NCI-H1048 (cell line): ENCODE data around the gene HLCS.

Source experiments
- DNase-seq: peaks from one replicate; lab custom pipeline; 2025; lab: John Stamatoyannopoulos, UW

The HLCS gene

DNA sequence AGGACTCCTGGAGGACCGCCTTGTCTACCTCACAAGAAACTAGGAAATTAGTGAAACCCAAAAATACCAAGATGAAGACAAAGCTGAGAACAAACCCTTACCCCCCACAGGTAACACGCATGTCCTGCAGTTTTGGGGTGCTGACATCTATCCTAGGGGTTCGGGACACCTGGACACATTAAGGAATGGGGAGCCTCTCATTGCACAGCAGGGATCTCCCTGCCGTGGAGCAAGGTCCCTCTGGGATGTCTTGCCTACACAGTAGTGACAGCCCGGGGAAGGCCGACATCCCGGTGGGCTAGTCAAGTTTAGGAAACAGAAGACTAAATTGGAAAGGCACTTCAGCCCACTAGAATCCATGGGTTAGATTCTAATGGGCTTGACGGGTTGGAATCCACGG, 223.0 kb downstream of the HLCS start:
- no peak for DNase-seq

DNA sequence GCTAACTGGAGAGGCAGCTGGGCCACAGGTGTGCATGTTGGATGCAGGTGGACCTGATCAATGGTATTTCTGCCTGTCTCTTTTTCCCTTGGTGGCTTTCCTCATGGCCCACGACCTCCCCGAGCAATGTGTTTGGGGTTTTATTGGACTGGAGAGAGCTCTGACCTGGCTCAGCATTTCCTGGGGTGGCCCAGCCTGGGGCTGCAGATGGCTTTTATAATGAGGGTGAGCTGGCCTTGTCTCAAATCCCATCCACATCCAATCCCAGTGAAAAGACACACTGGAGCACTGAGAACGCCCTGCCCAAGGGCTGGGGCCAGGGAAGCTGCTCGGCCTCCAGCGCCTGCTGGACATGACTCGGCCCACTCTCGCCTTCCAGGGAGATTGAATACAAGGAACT, 223.5 kb downstream of the HLCS start:
- DNase-seq = no peak

DNA sequence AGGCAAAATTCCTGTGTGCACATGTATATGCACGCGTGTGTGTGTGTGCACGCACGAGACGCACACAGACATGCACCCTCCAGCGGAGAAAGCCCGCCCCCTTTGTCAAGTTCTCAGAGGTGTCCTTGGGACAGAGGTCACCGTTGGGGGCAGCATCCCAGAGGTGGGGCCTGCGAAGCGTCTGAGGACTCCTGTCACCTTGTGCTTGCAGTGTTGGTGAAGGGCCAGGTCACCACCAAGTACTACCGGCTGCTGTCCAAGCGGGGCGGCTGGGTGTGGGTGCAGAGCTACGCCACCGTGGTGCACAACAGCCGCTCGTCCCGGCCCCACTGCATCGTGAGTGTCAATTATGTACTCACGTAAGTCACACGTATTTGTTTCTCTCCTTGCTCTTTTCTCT, 225.0 kb downstream of the HLCS start:
- no peak for DNase-seq

DNA sequence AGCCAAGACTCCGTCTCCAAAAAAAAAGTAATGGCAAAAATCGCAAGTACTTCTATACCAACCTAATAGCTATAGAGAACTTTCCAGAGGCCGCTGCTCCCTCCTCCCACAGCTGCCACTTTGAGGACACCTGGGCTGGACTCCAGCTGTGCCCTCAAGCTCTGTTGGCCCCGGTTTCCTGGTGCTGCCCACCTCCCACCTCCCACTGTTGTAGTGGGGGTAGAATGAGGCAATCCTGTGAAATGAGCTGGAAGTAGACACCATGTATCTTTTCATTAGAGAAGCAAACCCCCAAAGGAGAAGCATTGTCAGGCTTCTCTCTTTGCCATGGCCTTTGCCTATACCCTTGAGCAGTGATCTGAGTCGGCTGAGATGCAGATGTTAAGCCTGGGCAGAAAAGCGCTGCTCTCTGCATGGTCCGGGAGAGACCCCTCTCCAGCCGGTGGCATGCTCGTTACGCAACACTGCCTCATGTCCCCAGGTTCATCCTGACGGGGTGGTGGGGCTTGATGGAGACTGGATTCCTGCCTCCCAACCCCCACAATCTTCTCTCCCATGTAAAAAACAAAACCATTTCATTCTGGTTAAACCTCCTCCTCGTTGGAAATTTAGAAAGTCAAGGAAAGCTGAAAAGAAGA, 227.9 kb downstream of the HLCS start:
- no peak for DNase-seq

DNA sequence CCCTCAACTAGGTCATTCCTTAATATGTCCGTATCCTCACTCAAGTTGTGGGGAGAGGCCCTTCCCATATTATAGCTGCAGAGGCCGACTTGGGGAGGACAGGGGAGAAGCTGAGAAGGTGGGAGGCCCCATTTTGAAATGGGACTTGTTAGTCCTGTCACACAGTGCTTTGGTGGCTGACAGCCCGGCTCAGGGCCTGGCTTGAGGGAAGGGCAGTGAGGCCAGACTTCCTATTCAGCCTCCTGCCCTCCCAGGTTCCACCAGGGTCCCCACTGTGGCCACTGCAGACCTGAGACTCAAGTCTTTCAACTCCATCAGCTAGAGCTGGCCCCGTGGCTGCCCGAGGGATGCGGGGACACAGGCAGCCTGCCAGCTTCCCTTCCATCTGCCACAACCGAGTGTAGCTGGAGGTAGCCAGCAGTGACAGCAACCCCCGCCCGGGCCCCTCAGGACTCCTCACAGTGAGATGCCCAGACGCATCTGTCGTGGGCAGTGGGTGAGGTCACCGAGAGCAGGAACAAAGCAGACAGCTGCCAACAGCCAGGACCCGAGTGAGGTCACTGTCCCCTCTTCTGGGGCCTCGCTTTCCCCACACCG, 230.6 kb downstream of the HLCS start:
- DNase-seq = no peak

DNA sequence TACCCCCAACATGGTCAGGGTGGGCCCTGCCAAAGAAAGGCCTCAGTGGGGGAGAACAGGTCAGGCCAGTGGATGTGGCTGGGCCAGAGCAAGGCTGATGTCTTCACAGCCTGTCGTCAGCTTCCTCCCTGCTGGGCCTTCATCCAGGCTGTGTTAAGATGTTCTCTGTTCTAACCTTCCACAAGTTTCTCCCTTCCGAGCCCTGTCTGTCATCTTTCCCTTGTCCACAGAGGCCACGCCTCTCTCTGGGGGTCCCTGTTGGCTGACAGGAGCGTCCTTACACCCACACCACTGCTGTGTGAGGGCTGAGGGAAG, 231.3 kb downstream of the HLCS start:
- no peak for DNase-seq

DNA sequence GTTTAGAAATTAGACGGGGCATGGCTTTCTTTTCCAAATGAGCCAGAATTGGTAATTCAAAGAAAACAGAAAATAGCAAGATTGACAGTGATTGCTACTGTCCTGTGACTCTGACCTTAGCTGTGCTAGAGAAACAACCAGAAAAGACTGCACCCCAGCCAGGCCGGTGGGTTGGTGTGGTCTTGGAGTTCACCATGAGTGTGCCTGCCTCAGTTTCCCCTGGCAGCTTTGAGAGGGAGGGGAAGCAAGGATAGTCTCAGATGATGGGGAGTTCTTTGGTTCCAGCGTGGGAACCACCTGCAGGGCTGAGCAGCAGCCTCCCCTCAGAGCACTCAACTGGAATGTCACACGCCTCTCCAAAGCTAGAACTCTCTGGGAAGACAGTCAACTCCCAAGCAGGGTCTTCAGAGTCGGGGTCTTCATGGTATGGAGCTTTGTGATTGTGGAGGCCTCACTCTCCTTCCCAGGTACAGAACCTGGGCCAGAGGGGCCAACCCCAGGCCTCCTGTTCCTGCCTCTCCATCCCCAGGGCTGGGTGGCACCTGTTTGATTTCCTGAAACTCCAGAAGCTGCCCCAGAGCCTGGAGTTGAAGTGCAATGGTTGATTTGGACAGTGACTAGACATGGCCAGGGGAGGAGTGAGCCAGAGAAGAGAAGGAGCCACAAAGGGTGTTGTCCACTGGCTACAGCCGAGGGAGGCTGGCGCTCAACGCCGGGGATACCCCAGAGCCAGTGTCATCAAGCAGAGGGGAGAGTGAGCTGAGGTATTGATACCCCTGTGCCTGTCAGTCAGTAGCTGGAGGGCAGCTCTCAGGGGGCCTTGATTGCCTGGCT, 231.9 kb downstream of the HLCS start:
- no peak for DNase-seq

DNA sequence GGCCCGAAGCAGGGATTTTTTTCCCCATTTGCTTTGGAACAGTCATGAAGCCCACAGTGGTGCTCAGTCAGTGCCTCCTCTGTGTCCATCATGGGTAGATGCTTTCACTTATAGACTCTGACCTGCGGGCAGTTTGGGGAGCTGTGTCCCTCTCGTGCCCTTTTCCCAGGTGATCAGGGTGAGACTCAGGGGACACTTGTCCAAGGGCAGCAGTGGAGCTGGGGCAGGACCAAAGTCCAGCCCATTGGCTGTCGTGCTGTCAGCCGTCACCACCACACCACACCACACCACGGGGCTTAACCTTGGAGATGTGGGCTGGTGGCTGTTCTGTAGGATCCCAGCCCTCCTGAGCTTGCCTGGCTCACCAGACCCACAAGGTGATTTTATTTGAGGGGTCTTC, 232.6 kb downstream of the HLCS start:
- no peak for DNase-seq

DNA sequence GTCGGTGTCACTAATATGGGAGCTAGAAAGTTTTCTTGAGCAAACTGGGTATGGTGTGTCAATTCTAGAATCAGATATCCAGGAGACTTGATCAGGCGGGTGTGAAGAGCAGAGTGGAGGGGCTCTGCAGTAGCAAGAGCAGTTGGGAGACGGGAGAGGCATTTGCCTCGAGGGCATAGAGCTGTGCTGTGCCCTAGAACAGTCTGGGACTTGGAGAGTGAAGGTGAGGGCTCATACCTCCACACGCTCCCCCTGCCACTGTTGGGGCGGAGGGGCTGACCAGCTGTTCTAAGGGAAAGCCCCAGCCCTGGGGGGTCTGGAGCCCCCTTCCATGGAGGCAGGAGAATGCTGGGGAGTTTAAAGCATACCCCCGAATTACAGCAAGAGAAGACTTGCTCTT, 233.7 kb downstream of the HLCS start:
- no peak for DNase-seq

DNA sequence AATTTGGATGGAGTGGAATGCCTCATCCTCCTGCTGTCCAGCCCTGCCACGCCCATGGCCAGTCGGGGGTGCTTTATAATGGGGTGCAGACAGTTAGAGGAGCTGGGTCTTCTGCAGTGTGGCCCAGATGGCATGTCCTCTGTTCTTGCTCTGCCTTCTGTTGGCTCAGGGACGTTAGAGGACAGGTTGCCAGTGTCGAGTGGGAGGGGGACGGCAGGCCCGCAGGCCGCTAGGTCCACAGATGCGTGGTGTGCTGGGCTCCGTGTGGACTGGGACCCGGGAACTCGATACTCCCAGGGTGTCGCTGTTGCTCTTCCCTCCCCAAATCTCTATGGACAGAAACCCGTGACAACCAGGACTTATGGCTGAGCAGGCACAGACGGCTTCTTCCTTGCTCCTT, 234.3 kb downstream of the HLCS start:
- no peak for DNase-seq

DNA sequence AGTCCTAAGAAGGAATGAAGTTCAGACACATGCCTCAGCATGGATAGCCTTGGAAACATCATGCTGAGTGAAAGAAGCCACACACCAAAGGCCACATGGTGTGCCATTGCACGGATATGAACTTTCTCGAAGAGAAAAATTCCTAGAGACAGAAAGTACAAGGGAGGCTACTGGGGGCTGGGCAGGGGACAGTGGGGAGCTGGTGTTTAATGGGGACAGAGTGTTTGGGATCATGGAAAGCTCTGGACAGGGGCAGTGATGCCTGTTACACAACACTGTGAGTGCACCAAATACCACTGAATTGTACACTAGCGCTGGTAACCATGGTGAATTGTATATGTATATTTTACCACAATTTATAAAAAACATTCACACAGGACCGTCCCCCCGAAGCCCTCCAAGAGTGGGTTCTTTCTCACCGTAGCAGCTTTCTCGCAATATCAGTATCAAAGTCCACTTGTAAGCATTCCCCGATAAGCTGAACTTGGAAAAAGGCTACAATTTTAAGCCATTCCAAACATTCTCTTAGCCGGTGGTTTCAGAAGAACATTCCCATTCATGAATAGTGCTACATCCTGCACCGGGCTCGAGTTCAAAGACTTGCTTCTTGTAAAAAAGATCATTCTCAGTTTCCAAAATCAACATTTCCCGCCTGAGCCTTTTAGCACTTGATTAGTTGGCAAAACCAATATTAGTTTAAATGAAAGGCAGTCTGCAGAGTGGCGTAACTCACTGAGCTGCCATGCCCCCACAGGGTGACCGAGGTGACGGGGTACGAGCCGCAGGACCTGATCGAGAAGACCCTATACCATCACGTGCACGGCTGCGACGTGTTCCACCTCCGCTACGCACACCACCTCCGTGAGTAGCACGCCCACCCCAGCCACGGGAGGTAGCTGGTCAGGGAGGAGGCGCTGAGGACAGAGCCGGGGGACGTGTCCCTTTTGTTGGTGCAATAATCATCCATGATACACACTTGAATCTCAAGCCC, 235.9 kb downstream of the HLCS start:
- no peak for DNase-seq

DNA sequence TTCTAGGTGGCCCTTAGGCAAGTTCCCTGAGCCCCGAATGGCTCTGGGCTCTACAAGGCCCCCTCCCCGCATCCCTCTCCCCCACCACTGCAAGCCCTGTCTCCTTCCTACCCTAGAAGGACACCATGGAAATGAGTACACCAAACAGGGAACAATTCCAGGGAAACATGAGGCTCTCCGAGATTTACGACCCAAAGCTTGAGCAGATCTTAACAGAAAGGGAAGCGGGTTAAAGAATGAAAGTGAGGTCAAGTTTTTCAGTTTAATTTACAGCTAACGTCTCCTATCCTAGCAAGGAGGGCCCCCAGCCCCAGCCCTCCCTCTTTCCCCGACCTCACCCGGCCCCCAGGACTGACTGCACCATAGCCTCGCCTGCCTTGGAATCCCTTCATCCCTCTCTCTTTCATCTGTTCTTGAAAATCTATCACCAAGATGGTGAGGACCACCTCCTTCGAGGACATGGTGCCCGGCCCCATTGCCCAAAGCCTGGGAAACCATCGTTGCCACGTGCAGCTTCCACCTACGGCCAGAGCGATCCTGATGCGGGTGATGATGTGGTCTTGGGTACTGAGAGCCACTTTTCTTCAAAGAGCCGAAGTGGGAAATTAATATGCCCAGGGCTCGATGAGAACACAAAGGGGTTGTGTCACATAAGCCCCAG, 237.0 kb downstream of the HLCS start:
- no peak for DNase-seq

DNA sequence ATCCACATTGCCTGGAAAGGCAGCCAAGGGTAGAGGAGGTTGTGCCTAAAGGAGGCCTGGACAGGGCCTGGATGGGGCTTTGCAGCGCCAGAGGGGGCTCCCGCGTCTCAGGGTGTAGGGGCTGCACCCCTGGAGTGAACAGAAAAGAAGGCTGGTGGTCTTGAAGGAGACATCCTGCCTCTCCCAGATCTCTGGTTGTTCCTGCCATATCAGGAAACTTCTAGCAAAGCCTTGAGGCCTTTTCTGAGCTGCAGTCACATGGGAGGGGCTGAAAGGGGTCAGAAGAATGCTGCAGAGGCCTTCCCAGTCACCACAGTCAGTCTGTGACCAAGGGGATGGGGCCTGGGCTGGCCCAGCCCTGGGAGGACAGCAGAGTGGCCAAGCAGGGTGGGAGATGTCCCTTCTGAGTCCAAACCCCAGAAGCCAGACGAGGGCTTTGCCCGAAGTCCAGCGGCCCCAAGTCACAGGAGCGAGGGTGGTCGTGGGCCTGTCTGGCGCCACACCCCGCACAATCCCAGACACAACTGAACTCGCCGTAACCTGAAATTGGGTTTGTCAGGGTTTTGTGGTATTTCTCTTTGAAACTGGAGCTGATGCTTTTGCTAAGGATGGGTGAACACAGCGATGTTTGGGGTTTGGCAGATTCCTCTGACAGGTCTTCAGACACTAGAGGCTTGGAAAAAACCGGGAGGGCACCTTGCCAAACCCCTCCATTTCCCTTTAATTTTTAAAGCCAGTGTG, 237.9 kb downstream of the HLCS start:
- DNase-seq = no peak

DNA sequence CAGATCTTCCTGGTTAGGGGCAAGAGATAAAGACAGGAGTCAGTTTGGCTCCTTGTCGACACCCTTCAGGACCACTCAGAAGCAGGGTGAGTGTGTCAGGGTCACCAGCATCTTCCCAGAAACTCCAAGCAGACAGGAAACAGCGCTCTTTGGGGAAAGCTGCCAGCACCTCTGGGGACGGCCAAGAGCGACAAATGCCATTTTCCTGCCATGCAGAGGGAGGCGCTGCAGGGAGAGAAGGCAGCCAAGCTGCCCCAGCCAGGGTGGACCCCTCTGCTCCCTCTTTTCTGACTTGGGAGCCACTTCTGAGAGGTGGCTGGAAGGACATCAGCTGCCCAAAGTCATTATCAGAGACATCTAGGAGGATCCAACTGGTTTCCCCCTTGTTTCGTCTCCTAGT, 238.6 kb downstream of the HLCS start:
- DNase-seq = no peak

DNA sequence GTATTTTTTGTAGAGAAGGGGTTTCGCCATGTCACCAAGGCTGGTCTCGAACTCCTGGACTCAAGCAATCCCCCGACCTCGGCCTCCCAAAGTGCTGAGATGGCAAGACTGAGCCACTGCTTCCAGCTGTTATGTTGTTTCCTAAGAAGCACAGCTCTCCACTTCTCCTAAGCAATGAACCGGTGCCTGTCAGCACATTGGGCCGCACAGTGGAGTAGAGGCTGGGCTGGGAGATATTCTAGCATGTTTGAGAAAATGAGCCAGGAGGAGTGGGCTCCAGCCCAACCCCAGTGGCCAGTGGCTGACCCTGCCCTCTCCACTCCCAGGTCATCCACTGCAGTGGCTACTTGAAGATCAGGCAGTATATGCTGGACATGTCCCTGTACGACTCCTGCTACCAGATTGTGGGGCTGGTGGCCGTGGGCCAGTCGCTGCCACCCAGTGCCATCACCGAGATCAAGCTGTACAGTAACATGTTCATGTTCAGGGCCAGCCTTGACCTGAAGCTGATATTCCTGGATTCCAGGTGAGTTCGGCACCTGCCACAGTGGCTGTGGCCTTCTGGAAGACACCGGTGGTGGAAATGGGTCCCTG, 240.6 kb downstream of the HLCS start:
- no peak for DNase-seq

DNA sequence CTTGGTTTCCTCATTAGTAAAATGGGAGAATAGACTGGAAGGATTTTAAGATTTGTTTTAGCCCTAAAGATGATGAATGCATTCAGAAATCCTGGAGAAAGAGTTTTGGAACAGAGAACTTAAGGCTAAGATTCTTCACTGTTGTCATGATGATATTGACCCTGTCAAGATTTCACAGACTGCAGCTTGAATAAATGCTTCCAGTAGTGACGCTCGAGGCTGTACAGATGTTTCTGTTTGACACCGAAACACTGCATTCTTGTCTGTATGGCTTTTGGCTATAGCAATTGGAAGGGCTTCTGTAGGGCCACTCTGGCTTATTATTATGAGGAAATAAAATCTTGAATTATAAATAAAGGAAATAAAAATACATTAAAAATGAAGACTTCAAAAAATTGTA, 241.8 kb downstream of the HLCS start:
- DNase-seq = no peak

DNA sequence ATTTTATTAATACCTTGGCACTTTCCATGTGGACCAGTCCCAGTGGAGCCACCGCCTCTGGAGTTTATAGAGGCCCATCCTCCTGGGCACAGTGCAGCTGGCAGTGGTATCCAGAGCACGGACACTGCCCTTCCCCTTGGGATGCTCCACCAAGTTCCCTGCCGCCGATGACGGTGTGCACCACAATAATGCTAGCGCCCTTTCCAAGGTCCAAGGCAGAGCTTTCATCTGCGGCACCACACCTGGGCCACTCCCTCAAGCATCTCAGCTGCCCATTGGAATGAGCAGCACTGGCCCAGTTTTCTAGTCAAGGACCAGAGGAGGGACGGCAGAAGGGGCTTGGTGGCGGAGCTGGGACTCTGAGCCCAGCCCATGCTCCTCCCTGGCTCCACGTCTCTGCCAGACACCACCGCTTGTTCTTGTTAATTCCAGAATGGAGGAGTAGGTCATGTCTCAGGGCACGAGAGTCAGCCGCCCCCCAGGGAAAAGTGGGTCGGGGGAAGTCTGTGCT, 243.0 kb downstream of the HLCS start:
- DNase-seq = no peak

DNA sequence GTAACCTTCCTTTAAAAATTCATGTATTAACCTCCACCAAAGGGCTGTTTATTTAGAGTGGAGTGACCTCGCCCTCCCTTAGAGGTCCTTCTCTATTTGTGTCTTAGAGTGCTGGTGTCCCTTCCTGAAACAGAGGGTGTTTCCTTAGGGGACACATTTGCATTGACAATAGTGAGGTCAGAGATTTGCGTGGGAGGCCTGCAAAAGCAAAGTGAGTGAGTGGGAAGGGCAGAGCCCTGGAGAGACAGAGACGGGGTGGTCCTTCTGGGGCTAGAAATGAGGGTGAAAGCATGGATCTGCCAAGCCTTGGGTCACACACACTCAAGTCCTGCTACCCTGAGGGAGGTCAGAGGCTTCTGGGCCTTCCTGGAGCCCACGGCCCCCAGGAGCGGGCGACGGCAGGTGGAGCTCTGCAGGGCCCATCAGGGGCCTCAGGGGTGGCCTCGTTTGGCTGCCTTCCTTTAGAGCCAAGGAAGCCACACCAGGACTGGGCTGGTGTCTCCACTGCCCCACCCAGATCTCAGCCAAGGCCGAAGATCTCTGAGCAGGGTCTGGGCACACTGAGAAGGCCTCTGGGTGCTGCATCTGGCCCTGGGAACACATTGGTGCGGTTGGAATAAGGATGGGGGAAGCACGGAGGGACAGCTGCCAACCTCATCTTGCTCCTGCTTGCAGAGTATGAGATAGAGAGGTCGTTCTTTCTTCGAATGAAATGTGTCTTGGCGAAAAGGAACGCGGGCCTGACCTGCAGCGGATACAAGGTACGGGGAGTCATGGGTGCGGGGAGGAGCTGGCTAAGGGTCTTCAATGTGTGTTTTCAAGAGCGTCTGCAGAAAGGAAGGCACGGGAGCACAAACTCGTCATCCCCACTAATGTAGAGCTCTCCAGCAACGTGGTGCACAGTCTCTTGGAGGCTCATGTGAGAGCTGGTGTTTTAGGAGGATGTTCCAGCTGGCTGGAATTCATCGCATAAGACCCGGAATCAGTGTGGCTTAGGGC, 243.8 kb downstream of the HLCS start:
- no peak for DNase-seq

DNA sequence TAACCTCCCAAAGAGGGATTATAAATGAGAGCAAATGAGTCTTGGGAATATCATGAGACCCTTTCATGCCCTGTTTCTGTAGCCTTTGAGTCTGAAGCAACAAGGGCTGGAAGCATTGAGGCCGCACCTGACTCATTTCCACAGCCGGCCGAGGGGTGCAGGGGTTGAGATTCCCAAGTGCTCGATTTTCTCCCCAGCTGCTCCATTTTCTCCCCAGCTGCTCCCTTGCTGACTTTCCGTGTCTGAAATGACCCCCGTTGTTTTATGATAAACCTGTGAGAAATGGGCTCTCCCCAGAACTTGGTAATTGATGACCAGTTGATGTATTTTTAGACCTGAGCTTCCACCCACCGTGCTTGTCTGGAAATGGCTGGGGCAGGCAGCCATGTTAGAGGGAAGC, 244.7 kb downstream of the HLCS start:
- no peak for DNase-seq
